GM18909 (cell line): ENCODE data around the gene MX1.
"Not testable (repeated sequence)": the region's sequence is repeated elsewhere in the genome, so short reads cannot be mapped to it uniquely, and the experiment has no call there.

ENCODE experiments used
- ATAC-seq: cut with Tn5 transposase; IDR thresholded peaks from one replicate; pipeline ENCODE4 v1.9.1; 2021; ENCODE audit warnings: mild to moderate bottlenecking; ENCODE audit not compliant: unreplicated experiment, poor library complexity

The MX1 gene

DNA sequence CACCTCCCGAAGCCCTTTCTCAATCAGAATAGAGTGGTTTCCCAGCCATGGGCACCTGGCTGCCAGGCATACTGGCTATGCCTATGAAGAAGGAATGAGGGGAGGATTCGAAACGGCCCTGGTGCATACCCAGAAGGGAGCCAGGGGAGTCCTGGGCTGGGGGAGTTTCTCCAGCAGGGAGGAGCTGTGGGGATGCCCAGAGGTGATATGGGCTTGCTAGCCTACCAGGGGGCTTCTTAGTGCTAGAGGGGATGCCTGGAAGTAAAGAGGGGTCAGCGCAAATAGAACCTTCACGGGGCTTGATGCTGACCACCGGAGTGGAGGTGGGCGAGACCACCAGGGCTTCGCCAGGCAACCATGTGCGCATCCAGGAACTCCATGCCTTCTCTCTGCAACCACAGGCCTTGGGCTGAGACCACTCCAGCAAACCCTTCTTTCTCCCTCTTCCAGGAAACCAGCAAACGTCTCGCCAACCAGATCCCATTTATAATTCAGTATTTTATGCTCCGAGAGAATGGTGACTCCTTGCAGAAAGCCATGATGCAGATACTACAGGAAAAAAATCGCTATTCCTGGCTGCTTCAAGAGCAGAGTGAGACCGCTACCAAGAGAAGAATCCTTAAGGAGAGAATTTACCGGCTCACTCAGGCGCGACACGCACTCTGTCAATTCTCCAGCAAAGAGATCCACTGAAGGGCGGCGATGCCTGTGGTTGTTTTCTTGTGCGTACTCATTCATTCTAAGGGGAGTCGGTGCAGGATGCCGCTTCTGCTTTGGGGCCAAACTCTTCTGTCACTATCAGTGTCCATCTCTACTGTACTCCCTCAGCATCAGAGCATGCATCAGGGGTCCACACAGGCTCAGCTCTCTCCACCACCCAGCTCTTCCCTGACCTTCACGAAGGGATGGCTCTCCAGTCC, 18.2 kb upstream of the MX1 start:
- ATAC-seq: no peak

DNA sequence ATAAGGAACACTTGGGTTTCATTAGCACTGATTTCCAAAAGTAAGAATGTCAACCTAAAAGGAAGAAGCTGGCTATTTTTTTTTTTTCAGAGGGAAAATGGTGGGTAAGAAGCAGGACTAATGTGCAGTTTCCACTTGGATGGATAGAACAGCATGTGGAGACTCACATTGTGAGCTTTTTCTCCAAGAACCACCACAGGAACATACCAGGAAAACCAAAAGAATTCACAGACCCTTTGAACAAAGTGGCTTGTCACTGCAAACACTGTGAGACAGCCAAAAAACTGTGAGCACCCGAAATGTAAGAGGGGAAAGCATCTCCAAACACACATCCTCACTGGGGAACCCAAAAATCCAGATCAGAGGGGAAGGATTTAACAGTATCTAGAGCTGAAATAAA, 15.7 kb upstream of the MX1 start:
- ATAC-seq: no peak

DNA sequence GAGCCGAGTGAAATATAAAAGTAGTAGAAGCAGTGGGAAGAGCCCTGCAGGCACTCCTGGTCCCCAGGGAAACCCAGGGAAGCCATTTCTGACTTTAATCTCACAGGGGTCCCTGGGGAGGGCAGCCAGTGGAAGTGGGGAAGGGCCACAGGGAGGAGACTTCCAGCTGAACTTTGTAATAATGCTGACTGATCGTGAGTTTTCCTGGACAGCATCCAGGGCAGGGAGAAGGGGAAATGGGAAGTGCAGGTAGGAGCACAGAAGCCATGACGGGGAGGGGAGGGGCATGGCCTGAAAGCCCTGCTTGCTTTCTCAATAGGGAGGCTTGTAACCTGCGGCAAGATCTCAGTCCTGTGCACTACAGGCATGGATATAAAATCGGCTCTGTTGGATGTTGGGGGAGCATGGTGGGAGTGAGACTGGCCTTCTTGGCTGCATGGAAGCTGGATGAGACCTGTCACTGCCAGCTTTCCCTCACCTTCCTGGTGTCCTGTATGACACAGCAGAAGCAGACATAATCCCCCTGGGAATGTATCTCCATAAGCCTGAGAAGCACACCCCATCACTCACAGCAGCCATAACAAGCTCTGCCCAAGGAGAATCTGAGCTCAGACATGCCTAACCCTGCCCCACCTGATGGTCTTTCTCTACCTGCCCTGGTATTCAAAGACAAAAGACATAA, 15.1 kb upstream of the MX1 start:
- ATAC-seq: no peak

DNA sequence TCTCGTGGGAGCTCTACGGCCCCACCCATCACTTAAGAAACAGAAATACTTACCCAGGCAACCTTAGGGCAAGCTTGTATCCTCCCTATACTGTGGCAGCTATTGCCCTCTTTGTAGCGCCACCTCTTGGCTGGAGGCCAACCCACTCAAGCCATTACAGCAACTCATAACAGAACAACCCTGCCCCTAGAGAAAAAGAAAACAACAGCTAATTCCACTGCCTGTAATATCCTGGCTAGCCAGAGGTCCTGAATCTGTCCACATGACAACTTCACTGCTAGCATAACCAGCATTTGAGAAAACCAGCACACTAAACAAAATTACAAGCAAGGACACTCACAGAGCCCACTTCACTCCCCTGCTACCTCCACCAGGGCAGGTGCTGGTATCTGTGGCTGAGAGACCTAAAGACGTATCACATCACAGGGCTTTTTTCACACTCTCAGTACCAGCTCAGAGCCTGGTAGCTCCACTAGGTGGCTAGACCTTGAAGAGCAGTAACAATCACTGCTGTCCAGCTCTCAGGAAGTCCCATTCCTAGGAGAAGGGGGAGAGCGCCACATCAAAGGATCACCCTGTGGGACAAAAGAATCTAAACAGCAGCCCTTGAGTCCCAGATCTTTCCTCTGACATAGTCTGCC, 14.5 kb upstream of the MX1 start:
- ATAC-seq: no peak

DNA sequence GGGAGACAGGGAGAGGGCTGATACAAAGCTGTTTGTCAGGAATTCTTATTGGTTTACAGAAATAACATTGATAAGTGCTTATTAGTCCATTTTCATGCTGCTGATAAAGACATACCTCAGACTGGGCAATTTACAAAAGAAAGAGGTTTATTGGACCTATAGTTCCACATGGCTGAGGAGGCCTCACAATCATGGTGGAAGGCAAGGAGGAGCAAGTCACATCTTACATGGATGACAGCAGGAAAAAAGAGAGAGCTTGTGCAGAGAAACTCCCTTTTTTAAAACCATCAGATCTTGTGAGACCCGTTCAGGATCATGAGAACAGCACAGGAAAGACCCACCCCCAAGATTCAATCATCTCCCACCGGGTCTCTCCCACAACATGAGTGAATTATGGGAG, 8.5 kb upstream of the MX1 start:
- ATAC-seq: not testable (repeated sequence)

DNA sequence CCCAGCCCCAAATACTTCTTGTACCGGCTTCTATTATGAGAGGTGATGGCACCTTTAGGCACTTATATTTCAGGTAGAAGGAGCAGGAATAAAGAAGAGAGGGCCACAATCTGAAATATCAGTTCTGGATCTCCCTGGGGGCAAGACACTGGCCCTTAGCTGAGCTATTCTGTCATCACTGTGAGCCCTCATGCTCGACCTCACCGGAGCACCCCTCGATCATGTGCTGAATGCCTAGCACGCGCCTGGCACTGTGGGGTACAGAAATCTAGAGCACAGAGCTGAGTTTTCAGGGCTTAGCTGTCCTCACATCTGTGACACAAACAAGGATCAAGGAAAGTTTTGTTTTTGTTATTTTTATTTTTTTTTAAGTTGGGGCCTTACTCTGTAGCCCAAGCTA, 7.6 kb upstream of the MX1 start:
- no peak for ATAC-seq

DNA sequence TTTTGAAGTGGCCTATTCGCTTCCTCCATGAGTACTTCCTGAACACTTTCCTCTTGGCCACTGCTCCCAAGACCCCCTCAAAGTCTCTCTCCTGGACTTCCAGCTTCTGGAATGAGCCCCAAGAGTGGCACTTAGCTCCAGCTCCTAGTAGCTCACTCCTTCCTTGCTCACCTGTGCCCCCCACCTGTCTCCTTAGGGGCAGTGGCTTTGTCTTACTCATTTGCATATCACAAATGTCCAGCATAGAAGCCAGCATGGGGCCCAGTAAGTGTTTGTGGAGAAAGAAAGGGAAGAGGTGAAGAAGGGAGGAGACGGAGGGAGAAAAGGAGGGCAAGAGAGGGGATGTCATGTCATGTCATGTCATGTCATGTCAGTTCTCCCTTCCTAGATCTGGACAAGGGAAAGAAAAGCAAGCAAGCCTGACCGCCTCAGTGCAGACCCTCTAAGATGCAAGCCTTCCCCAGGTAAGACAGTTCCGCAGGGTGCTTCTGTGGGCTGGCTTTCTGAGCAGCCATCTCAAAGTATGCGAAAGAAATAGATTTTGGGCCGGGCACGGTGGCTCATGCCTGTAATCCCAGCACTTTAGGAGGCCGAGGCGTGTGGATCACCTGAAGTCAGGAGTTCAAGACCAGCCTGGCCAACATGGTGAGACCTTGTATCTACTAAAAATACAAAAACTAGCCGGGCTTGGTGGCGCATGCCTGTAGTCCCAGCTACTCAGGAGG, 6.9 kb upstream of the MX1 start:
- no peak for ATAC-seq

DNA sequence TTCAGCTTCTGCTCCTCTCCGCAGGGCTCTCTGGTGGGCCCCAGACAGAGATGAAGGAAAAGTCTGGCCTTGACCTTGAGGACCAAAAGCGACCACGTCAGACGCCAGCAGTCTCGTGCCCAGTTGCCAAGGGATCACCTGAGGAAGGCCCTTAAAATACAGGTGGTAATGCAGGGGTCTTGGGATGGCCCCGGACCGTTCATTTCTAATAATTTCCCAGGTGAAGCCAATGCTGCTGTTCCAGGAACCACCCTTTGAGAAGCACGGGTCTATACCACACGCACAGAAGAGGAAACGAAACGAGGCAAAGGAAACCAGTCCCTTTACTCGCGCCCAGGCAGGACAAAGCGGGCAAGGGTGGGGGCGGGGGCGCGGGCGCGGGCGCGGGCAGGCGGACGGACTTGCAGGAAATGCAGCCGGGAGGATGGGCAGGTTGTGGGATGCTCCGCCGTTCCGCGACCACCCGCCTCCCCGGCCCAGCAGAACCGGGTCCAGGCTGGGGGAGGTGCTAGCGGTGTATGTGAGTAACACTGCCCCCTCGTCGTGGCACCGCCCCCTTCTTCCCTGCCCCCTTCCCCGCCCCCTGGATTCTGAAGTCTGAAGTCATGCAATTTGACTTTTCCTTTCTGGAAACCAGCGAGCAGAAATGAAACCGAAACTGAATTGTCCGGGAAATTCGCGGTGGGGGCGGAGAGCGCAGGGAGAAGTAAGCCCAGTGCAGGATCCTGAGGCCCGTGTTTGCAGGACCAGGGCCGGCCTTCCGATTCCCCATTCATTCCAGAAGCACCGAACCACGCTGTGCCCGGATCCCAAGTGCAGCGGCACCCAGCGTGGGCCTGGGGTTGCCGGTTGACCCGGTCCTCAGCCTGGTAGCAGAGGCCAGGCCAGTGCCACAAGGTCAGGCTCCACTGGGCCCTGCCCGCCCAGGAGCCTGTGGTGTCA, 5.8 kb upstream of the MX1 start:
- ATAC-seq: peak; percentile 87

DNA sequence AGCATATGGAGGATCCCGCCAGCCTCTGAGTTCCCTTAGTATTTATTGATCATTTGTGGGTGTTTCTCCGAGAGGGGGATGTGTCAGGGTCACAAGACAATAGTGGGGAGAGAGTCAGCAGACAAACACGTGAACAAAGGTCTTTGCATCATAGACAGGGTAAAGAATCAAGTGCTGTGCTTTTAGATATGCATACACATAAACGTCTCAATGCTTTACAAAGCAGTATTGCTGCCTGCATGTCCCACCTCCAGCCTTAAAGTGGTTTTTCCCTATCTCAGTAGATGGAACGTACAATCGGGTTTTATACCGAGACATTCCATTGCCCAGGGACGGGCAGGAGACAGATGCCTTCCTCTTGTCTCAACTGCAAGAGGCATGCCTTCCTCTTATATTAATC, 5.0 kb upstream of the MX1 start:
- not testable (repeated sequence) for ATAC-seq

DNA sequence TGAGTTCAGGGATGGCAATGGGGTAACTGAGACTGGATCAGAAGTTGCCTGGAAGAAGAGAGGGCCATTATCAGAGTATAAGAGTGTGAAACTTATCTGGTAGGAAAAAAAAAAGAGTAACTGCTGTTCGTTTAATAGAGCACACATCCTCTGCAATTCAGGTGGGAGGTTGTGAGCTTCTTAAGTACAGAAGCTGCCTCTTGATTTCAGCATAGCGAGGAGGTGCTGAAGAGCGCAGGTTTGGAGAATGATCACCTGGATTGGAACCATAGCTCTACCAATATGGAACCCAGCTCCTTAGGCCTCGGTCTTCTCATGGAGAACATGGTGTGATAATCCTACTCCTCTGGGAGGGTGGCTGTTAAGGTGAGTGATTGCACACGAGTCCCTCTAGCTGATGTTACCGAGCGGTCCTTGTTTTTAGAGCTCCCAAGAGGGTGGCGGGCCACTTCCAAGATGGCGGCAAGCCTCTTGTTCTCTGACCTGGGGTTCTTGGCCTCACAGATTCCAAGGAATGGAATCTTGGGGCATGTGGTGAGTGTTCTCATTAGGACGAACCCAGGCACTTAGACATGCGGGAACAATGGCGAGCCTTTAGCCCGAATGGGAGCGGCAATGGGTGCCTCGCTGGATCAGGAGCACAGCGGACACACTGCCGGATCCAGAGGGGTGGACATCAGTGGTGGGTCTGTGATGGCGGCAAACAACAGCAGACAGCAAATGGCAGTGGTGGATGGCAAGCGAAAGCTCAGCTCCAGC, 3.3 kb upstream of the MX1 start:
- no peak for ATAC-seq

DNA sequence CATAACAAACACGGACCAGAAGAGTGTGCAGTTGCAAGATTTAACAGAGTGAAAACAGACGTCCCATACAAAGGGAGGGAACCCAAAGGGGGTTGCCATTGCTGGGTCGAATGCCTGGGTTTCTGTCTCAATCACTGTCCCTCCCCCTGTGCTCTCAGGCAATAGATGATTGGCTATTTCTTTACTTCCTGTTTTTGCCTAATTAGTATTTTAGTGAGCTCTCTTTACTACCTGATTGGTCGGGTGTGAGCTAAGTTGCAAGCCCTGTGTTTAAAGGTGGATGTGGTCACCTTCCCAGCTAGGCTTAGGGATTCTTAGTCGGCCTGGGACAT, 2.8 kb upstream of the MX1 start:
- ATAC-seq: not testable (repeated sequence)

DNA sequence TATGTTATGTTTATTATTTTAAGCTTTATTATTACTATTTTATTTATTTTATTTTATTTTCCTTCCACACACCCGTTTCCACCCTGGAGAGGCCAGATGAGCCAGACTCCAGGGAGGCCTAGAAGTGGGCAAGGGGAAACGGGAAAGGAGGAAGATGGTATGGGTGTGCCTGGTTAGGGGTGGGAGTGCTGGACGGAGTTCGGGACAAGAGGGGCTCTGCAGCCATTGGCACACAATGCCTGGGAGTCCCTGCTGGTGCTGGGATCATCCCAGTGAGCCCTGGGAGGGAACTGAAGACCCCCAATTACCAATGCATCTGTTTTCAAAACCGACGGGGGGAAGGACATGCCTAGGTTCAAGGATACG, 468 bp upstream of the MX1 start:
- no peak for ATAC-seq

DNA sequence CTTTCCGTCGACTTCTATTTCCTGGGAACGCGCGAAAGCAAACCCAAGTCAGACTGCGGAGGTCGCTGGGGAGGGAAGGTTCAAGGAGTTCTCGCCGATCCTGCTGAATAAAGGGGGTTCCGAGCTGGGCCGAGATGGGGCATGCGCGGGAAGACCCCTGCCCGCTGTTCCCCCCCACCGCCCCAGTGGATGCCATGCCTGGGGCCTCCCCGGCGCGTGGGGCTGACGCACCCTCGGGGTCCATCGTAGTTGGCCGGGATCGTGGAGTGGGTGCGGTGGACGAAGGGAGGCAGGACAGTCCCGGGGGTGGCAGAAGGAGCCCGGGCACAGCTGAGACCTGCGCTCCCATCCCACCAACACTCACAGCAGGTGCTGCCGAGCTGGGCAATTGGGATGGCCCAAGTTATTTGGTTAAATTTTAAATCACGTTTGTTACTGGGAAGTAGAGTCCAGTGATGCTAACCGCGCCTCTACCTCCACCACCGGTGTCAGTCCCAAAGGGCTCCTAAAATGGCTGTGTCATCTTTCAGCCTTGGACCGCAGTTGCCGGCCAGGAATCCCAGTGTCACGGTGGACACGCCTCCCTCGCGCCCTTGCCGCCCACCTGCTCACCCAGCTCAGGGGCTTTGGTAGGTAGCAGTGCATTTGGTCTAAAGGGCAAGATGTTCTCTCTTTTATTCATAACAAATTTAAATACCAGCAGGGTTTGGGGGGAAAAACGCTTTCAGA, 801 bp downstream of the MX1 start:
- ATAC-seq: no peak

DNA sequence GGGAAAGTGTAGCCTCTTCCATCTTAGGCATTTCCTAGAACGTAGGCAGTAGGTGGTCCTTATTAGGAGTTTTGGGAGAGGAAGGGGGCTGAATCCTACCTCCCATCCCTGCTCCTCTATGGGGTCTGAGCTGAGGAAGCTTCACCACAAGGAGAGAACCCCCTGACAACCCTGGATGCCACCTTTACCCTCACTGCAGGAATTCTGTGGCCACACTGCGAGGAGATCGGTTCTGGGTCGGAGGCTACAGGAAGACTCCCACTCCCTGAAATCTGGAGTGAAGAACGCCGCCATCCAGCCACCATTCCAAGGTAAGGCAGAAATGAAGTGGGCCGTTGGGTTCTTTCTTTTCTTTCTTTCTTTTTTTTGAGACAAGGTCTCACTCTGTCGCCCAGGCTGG, 1.5 kb downstream of the MX1 start:
- no peak for ATAC-seq

DNA sequence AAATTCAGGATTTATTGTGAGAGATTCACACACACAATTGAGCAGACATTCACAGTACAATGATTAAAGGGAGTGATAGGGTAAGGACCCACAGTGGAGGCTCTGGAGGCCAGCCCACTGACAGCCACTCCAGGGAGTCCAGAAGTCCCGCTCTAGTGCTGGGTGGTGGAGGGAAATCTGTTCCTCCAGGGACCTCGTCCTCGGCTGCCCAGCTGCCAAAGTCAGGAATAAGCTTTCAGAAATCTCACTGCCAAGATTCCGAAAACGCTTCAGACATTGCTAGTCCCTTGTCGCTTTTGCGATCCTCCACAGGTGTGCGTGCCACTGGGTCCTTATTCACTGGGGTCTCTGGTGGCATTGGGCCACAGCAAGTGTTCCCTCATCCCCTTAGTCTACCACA, 2.3 kb downstream of the MX1 start:
- no peak for ATAC-seq

DNA sequence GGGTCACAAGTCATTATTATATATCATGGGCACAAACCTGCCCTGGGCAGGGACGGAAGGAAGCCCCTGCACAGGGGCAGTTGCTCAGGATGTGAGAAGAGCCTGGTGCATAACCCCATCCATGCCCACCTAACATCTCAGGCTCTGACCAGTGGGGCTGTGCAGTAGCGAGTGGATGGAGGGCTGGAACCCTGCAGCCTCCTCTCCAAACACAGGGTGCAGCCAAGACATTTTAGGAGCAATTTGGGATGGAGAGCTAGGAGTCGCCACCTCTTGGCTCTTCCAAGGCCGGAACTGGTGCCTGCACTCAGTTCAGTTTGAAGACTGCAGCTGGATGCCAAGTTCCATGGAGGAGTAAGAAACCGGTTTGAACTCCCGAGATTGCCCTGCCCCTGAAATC, 2.8 kb downstream of the MX1 start:
- no peak for ATAC-seq

DNA sequence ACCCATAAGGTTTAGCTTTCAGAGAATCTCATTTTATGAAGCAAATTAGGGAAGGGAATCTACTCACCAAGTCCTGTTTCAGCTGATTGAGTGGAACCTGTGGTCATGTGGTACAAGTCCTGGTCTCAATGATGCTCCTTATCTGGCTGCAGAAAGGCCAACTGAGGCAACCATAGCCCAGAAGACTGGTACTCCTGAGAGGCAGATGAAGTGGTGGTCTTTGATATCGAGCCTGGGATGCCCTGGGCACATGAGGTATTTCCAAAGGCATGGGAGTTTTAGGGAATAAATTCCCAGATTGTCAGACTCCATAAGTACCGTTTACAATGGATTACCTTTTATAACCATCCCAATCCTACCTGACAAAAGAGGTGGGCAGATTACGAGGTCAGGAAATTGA, 3.3 kb downstream of the MX1 start:
- no peak for ATAC-seq

DNA sequence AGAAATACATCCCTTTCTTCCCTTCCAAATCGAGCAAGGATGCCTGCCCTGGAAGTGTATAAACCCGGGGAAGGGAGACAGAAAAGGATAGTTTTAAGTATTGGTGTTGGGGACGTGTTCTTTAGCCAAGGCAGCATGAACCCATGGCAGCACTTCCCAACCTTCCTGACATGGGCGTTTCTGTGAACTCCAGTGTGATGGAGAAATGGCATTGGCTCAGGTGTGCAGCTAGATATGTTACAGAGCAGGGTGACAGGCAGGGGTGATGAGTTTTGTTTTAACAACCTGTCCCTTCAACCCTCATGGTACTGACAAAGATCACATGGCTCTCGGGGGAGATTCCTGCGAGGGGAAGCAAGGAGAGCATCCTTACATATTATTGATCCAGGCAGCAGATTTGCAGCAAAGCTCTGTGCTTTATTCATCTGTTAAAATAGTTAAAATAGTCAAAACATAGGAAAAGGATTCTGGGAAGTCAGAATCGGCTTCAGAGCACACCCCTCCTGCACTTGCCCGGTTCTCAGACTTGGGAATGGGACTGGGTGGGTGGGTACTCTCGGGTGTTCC, 4.0 kb downstream of the MX1 start:
- no peak for ATAC-seq
